GM18499 (cell line): ENCODE measurements around the gene RNASEL.

ENCODE experiments used
- ATAC-seq: cut with Tn5 transposase; IDR thresholded peaks from one replicate; pipeline ENCODE4 v1.9.1; 2021; ENCODE audit warnings: moderate number of reproducible peaks; ENCODE audit not compliant: insufficient read depth, unreplicated experiment

The RNASEL gene

DNA sequence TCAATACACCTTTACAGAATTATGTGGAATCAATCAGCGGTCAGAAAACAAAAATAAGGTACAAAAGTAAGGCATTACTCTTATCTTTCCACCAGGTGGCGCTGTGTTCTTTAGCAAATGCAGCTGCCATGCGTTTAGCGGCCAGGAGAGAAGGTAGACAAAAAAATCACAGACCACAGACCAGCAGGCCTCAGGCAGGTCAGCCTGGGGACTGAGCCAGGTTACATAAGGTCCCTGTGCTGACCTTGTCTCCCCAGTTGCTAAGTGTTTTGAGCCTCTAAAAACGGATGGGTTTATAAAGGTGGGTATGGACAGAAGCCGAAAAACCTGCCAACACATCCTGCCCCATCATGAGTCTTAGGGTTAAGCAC lies 12.3 kb upstream of the RNASEL start:
- ATAC-seq, result no peak

DNA sequence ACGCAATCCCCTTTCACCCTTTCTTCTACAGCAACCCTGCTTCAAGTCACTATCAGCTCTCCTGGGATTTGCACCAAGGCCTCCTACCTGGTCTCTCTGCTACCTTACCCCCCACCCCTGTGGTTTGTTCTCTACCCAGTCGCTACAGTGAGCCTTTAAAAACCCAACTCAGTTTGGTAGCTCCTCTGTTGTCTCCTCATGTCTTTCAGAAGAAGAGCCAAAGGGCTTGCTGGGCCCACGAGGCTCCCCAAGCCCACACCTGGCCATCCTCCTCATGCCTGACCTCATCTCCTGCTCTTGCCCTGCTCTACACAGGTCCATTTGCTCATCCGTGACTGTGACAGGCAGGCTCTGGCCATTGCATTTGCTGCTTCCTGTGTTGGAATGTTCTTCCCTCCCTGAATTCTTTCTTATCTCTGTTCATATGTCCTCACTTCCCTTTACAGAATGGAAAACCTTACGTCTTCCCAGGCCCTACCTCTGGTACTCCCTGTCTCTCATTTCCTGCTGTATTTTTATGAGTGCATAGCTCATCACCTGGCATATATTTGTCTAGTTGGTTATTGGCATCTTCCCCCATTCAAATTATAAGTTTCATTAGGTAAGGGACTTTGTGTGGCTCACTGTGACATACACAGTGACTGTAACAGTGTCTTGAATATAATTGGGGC lies 11.8 kb upstream of the RNASEL start:
- ATAC-seq, result no peak

DNA sequence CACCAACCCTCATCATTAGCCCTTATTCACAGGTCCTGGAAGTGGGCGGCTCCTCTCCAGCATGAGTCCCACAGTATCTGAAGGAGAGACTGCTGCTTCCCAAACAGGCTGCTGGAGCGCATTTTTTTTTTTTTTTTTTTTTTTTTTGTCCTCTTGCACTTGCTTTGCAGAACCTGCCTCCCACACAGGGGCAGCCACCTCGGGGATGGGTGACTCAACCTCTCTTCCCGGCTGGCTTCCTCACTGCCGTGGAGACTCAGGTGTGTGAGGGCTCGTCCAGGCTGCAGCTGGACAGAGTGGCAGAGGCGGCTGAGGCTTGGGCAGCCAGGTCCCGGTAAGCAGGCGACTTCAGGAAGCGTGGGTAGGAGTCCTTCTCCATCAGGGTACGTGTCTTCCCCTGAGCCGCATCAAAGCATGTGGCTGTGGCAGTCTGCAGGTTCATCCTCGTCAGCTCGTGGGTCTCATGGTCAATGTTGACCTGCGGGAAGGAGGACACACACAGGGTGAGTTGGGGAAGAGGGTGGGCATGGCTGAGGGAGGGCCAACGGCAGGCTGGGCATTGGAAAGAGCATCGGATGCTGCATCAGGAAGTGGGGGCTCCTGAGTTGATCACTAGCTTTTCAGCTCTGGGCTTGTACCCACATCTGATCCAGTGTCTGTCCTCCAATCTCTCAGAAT lies 11.1 kb upstream of the RNASEL start:
- ATAC-seq, result no peak

DNA sequence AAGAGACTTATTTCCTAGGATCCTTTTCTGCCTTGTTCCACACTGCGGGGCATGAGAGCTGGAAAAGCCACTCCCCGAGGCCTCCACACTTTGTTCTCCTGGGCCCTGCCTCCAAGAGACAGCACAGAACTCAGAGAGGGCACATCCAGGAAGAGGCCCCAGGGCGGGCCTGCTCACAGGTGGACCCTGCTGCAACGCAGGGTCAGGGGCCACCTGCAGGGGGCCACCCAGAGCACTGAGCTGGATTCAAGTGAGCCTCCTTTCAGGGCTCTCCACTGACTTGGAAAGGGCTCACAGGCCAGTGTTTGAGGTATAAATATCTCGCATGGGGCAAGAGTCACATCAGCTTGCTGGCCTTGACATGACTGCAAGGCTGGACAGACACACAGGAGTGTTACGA lies 10.3 kb upstream of the RNASEL start:
- ATAC-seq, result no peak

DNA sequence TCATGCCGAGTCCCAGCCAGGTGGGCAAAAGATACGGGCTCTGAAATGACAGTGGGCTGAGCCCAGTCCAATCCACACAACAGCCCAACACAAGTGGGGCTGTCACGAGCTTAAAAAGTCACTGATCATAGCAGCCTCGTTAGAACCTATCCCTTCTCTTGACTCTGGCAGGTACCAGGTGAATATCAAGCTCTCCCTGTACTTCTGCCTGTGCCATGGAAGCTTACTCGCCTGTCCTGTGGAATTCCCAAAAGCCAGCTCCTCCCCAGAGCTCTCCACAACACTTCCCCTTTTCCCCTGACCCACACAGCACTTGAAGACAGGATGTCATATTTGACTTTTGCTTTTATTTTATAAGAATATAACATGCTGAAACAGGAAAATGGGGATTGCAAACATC lies 9.2 kb upstream of the RNASEL start:
- no peak for ATAC-seq

DNA sequence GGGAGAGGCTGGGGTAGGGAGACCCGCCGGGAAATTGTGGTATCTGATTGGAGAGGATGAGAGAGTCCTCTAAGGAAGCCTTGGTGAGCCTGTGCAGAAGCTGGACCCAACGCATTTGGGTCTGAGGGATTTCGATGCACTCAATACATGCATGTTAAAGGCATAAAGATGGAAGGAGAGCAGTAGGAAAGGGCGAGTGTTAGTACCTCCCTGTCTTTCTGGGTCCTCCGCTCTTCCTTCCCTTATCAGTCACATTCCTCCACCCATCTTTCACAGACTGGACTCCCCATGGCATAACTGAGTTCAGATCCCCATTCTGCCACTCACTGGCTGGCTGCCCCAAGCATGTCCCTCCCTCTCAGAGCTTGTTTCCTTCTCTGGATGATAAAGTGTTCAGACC lies 7.9 kb upstream of the RNASEL start:
- ATAC-seq, result no peak

DNA sequence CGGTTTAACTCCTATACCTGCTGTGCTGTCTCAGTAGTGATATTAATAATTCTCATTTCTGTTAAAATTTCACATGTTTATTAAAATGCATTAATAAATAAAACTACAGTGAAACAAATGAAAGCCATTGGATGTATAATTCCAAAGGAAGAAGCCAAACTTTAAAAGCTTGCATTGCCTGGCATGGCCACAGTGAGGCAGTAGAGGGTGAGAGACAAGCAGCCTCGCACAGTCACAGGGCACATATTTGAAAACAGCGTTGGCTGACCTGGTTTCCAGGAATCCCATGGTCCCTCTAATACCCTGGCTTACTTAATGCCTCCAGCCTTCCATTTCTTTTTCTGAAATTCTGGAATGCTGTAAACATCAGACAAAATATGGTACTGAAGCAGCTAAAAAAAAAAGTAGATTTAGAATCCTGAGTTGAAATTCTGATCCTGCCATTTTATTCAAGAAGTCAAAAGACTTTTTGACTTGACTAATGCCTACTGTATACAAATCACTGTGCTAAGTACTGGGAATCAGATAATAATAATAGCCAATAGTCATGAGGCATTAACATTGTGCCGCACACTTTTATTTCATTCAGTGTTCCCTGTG lies 6.7 kb upstream of the RNASEL start:
- no peak for ATAC-seq

DNA sequence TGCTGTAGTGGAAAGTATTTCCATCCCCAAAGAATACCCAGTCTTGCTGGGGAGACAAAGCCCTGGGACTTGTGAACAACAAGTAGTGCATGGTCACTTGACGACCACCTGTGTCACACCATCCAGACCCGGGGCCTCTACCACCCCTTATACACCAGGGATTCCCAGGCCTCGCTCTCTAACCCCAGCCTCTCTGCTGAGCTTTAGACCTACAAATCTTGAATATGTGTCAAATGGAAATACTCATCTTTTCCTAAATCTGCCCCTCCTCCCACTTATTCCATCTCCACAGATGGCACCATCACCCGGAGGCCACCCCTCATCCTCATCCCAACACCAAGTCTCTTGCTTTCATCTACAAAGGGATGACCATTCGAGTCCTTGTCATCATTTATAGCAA lies 875 bp upstream of the RNASEL start:
- ATAC-seq, result no peak

DNA sequence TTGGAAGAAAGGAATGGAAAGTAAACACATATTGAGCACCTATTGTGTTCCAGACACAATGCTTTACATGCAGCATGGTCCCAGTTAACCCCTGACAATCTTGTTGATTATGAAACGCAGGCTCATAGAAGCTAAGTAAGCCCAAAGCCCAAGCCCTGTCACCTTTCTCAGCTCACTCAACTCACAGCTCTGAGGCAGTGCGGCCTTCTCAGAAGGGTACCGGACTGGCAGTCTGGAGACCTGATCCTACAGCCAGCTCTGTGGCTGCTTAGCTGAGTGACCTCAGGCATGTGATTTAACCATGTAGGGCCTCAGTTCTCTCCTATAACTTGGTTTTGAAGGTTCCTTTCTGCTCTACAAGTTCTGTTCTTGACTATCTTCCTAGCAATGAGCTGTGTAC lies 464 bp upstream of the RNASEL start:
- peak; percentile 7 for ATAC-seq

DNA sequence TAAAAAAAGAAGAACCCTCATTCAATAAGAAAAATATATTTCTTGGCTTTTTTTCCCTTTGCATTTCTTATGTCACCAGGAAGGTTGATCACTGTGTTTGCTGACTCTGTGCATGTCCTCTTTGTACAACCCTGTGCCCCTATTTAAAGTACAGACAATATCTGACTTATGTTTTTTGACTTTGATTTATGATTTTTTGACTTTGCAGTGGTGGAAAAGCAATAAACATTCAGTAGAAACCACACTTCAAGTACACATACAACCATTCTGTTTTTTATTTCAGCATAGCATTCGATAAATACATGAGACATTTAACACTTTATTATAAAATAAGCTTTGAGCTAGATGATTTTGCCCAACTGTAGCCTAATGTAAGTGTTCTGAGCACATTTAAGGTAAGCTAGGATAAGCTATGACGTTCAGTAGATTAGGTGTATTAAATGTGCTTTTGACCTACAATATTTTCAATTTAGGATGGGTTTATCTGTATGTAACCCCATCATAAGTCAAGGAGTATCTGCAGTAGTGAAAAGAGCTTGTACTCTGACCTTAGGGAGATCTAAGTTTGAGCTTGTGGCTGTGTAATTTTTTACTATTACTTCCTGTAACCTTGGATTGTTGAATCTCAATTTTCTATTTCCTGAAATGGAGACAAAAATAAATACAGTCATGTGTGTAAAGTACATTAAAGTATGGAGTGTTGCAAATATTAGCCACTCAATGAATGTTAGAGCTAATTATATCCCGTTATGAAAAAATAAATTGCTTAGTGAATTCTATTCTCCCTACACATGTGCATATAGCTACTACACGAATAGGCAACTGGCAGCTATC lies 1.2 kb downstream of the RNASEL start:
- ATAC-seq, result no peak

DNA sequence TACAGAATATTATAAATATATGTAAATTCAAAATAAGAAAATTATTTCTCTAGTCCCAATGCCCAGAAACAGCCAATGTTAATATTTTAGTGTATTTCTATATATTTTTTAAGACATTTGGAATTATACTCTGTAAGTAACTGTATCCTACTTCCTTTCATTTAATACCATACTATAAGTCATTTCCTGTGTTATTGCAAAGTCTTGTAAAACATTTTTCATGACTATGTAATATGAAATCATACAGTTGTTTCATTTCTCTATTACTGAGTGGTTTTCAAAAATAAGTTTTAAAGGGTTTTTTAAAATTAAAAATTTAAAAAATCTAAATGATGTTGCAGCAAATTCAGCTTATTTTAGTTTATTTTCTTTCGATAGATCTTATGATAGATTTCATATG lies 2.0 kb downstream of the RNASEL start:
- no peak for ATAC-seq

DNA sequence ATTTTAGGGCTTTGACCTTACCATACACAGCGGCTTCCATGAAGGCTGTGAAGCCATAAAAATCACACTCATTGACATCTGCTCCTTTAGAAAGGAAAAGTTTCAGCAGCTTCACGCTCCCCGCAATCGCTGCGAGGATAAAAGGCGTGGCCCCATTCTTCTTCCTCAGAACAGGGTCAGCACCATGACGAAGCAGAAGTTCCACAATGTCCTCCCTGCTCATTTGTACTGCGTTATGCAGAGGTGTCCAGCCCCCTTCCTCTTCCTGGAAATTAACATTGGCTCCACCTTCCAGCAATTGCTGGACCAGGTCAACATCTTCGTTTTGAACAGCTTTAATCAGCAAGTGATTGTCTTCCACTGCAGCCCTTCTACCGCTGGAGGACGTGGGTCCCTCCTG lies 2.7 kb downstream of the RNASEL start:
- no peak for ATAC-seq

DNA sequence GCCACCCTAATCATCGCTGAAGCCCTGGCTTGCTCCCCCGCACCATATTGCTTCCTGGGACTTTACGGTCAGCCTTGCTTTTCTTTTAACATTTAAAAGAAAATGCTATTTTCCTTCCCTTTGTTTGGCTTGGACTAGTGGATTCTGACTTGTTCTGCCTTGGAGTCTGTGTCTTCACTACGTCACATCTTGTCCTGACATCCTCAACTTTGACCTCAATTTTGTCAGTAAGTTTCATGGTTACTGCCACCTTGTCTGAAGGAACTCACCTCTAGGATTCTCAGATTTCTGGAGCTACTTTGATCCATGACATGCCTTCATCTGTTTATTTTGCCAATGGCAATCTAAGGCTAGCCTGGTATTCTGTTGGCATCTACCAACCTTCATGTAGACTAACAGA lies 4.3 kb downstream of the RNASEL start:
- ATAC-seq, result no peak

DNA sequence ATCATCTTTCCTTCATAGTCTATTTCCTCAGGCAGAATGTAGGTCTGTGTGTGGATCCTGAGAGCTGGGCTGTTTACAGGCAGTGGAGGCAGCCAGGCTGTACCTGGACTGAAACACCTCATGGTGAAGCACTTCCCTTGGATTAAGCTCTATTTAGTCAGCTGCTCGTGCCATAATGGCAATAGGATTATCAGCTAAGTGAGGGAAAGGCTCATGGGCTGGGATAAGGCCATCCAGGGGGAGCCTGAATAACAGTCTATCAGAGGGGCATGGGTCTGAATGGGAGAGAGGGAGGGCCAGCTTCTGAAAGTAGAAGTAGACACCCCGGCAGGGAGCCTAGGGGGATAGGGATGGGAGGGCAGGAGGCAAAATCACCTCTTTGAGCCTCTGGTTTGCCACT lies 8.3 kb downstream of the RNASEL start:
- ATAC-seq, result no peak

DNA sequence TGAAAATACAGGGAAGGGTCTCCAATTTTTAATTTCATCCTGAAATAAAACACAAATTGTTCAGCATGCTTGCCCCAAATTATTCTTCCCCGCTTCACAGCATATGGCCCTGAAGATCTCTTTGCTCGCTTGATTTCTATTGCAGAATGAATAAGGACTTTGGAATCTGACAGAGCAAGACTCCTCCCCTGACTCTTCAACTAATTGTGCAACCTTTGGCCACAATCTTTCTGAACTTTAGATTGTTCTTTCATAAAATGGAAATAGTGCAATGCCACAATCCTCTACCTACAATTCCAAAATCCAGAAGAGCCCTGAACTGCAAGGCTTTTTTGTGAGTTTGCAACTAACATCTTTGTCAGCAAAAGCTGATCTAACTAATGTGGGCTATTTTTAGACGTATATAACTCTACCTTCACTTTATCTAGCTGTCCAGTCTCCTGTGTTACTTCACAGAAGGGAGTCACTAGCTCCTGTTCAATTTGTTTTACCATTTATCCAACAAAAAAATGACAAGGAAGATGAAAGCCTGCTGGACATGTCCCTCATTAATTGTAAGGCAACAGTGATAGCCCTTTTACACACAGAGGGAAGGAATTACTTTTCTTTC lies 13.4 kb downstream of the RNASEL start:
- ATAC-seq, result no peak

DNA sequence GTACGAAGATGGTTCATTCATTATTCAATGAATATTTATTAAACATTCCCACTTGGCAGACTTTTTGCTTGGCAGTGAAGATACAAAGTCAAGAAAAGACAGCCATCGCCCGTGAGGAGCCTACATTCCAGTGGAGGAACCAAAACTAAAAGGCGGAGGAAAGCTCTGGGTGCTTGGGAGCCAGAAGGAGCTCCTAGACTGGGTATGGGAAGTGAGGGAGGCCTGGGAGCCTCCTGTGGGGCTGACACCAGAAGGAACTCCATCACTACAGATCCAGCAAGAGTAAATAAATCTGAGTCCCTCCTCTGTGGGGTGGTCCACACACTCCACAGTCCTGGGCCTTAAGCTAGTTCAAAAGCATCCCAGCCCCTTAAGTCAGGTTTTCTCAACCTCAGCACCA lies 14.9 kb downstream of the RNASEL start:
- ATAC-seq, result no peak

DNA sequence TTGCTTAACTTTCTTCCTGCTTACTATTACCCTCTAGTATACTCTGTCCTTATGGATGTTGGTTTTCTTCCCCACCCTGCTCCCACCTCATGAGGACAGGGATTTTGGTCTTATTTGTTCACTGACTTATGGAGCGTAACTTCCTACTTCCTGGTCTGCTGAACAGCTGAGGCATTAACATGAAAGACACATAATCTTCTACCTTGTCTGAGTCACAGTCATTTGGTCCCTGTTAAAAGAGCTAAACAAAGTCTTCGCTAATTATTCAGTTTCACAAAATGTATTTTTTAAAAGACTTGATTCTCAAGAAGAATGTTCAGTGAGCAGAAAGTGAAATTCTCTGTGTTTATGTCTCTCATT lies 18.5 kb downstream of the RNASEL start:
- no peak for ATAC-seq

DNA sequence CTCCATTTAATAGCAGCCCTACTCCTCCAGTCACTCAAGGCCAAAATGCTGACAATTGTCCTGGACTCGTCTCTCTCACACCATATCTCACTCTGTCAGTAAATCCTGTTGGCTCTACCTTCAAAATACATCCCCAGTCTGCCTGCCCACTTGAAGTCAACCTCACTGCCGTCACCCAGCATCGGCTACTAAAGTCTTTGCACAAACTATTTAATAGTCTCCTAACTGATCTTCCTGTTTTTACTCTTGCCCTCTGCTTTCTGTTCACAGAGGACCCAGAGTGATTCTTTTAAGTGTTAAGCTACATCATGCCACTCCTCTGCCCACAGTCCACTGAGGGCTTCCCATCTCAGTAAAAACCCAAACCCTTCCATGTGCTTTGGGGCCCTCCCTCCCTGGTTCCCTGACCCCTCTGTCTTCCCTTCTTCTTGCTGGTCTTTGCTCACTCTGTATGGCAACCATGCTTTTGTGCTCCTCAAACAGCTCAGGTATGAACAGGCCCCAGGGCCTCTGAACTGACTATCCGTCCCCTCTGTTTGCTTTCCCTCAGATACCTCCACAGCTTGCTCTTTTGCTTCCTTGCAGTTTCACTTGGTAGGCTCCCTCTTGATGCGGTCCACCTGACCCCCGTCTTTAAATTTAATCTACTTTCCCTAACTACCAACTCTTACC lies 19.0 kb downstream of the RNASEL start:
- ATAC-seq, result no peak

DNA sequence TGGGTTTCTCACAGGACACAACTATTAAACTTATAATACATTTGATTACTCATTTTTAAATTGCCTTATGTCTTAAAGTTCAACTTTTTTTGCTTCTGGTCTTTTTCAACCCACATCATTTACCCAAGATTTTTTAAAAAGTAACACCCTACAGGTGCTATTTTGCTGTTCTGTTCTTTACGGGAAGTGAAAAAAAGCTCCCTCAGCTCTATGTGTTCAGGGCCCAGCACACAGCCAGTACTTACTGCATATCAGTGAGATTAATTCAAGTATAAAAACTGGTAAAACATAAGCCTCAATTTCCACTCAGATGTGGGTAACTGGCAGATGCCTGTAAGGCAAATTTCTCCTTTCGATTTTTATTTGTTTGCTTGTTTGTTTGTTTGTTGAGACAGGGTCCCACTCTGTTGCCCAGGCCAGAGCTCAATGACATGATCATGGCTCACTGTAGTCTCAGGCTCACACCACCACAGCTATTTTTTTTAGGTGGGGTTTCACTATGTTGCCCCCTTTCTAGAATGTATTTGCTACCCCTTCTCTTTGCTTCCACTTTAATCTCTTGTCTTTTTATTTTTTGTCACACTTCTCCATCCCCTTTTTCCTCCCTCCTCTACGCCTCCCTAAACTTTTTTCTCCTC lies 20.3 kb downstream of the RNASEL start:
- ATAC-seq, result no peak

DNA sequence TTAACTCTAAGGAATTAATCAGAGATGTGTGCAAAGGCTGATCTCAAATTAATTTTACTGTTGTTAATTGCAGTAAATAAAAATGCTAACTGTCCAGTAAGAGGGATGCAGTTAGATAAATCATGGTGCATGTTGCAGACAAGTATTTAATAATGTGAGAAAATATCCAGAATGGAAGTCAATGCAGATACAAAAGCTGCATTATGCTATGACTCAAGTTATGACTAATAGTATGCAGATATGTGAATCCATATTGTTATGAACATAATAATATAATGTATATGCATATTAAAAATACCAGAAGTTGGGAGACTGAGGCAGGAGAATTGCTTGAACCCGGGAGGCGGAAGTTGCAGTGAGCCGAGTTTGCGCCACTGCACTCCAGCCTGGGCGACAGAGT lies 21.4 kb downstream of the RNASEL start:
- no peak for ATAC-seq
